Calu3 (cell line): ENCODE results near the gene SLC38A8. TPM values are rescaled to one million over a fixed set of nuclear protein-coding genes. Genes with fewer than 3 reads are reported as not detected.

Experiments used
- BruUV-seq: library from RNA; stranded (reverse); fragments of 400-500 nt; replicated peaks from 2 replicates; lab custom pipeline; 2021; lab: Mats Ljungman, UMichigan
- CTCF ChIA-PET: fragments of 300-600 bp; sonication (Branson Sonifier 250); formaldehyde crosslinking; loops from one replicate; lab custom pipeline; 2022; ENCODE audit warnings: antibody characterized with exemption; lab: Charles Lee
- DNase-seq: peaks from one replicate; pipeline ENCODE4 v3.0.0; 2022
- H3K27ac Mint-ChIP-seq: one replicate; pipeline ENCODE4 v1.8.0; 2022; ENCODE audit warnings: mixed read lengths; ENCODE audit not compliant: unreplicated experiment
- H3K27me3 Mint-ChIP-seq: one replicate; pipeline ENCODE4 v1.8.0; 2022; ENCODE audit warnings: mixed read lengths; ENCODE audit not compliant: unreplicated experiment
- H3K36me3 Mint-ChIP-seq: one replicate; pipeline ENCODE4 v1.8.0; 2022; ENCODE audit warnings: mild to moderate bottlenecking, moderate library complexity, mixed read lengths; ENCODE audit not compliant: insufficient read depth, unreplicated experiment
- H3K4me1 Mint-ChIP-seq: one replicate; pipeline ENCODE4 v1.8.0; 2022; ENCODE audit warnings: mild to moderate bottlenecking, low read depth, mixed read lengths; ENCODE audit not compliant: unreplicated experiment
- H3K4me3 Mint-ChIP-seq: one replicate; pipeline ENCODE4 v1.8.0; 2022; ENCODE audit warnings: mild to moderate bottlenecking, low read depth, moderate library complexity, mixed read lengths; ENCODE audit not compliant: unreplicated experiment
- H3K9me3 Mint-ChIP-seq: one replicate; pipeline ENCODE4 v1.8.0; 2022; ENCODE audit warnings: low read depth, mixed read lengths; ENCODE audit not compliant: unreplicated experiment
- CTCF ChIP-seq: fragments of 200-600 bp; IDR thresholded peaks from one replicate; pipeline ENCODE4 v1.8.0; 2022; ENCODE audit warnings: antibody characterized with exemption; ENCODE audit not compliant: unreplicated experiment
- intact Hi-C: fragments of 100-400 bp; cut with micrococcal nuclease; formaldehyde crosslinking; loops from one replicate; pipeline ENCODE4 v1.10.0; 2022; ENCODE audit not compliant: unreplicated experiment
- total RNA-seq: library from RNA; stranded (reverse); gene quantifications from 2 replicates; pipeline ENCODE4 v1.2.3, GENCODE V29; 2022

The SLC38A8 gene
- total RNA-seq, 1 experiment from 2014 or later, result not detected

GRCh38 chr16:83965444-83966152, 77.0 kb downstream of the SLC38A8 start:
- intact Hi-C loops, result no loop called here
- Mint-ChIP-seq H3K27ac (no peak overlapping the region), H3K36me3 (peaks cover 38% of the 10 kb centered on the region), H3K9me3 (no peaks in the 10 kb centered on the region), H3K4me3 (no peak overlapping the region), H3K27me3 (peaks cover 32% of the 10 kb centered on the region), H3K4me1 (no peaks in the 10 kb centered on the region)
- CTCF ChIA-PET, result interaction anchor here (0.8 to 1.3 kb wide), 2 partner anchors 9 to 1367 kb away, joined by 3 to 4 read pairs; no protein-coding TSS in a partner anchor
- no peak for TF ChIP-seq CTCF
- no peak for DNase-seq
- BruUV-seq, result no TSS peak

- no peaks in the 10 kb centered on the region for H3K9me3 Mint-ChIP-seq
- no peaks in the 10 kb centered on the region for H3K4me1 Mint-ChIP-seq
- no peak for DNase-seq
- intact Hi-C loops, result no loop called here
- no peak overlapping the region for H3K4me3 Mint-ChIP-seq
- peaks cover 25% of the 10 kb centered on the region for H3K27me3 Mint-ChIP-seq
- H3K27ac Mint-ChIP-seq, result no peak overlapping the region
- no TSS peak for BruUV-seq
- CTCF ChIA-PET, result no interaction called here
- no peak for TF ChIP-seq CTCF
- H3K36me3 Mint-ChIP-seq, result peaks cover 39% of the 10 kb centered on the region
Observed at GRCh38 chr16:83964684-83965443, 77.7 kb downstream of the SLC38A8 start.

- H3K27me3 Mint-ChIP-seq, result peaks cover 13% of the 10 kb centered on the region
- H3K4me3 Mint-ChIP-seq, result no peak overlapping the region
- BruUV-seq, result no TSS peak
- H3K27ac Mint-ChIP-seq, result no peak overlapping the region
- H3K36me3 Mint-ChIP-seq, result peaks cover 41% of the 10 kb centered on the region
- DNase-seq, result no peak
- no peaks in the 10 kb centered on the region for H3K9me3 Mint-ChIP-seq
- H3K4me1 Mint-ChIP-seq, result no peaks in the 10 kb centered on the region
- CTCF ChIA-PET, result no interaction called here
- no peak for TF ChIP-seq CTCF
- intact Hi-C loops, result no loop called here
Observed at GRCh38 chr16:83963277-83964119, 79.1 kb downstream of the SLC38A8 start.

- H3K27me3 Mint-ChIP-seq, result no peaks in the 10 kb centered on the region
- intact Hi-C loops, result no loop called here
- no peaks in the 10 kb centered on the region for H3K9me3 Mint-ChIP-seq
- CTCF ChIA-PET, result no interaction called here
- H3K4me3 Mint-ChIP-seq, result no peak overlapping the region
- no peak overlapping the region for H3K27ac Mint-ChIP-seq
- H3K4me1 Mint-ChIP-seq, result no peaks in the 10 kb centered on the region
- no peak for TF ChIP-seq CTCF
- H3K36me3 Mint-ChIP-seq, result peaks cover 43% of the 10 kb centered on the region
- DNase-seq, result no peak
- no TSS peak for BruUV-seq
Observed at GRCh38 chr16:83961591-83961990, 81.0 kb downstream of the SLC38A8 start.
